ENCODE measurements around the gene GPT2. TPM values are rescaled to one million over a fixed set of nuclear protein-coding genes. Genes with fewer than 3 reads are reported as not detected.

Gene GPT2
- total RNA-seq, 1 experiment from 2014 or later: 68.8 TPM

DNA sequence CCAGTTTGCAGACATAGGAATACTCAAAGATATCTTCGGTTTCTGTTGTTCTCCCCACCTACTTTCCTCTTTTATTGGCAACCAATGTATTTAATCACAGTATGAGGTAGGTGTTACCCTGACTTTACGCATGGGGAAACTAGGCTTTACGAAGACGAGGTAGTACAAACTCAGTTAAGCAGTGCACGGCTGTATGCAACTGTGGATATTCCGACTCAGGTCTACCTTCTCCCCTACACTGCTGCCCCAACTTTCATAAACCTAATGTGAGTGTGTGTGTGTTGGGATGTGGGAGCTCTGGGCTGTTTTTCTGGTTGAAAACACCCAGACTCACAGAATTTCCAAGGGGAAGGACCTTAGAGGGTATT lies 1.2 kb upstream of the GPT2 start:
- no peak for DNase-seq
- Mint-ChIP-seq H3K9me3 (no peaks in the 10 kb centered on the region), H3K27ac (peak overlapping the region in 1 of 3 experiments; percentile 9; a peak in 1 of 7 replicates), H3K4me1 (peaks cover 41 to 49% of the 10 kb centered on the region in 2 experiments), H3K27me3 (ENCODE audit: low read depth) (peaks cover 7% of the 10 kb centered on the region), H3K4me3 (peak overlapping the region; percentile 89 to 98), H3K36me3 (ENCODE audit: insufficient read depth in 1 of 3, low read depth in 3 of 3) (peaks cover 13 to 20% (median 14%) of the 10 kb centered on the region in 3 experiments)
- Histone ChIP-seq H2BK5ac (ENCODE audit: insufficient read length, low read length) (no peak overlapping the region), H3K27me3 (ENCODE audit: insufficient read depth, low read length) (no peaks in the 10 kb centered on the region), H4K20me1 (ENCODE audit: control insufficient read depth, insufficient read depth, insufficient read length) (no peaks in the 10 kb centered on the region), H3K4me1 (ENCODE audit: insufficient read depth, low read length) (peaks cover 9% of the 10 kb centered on the region; the same call in 1 of the 2 replicates), H3T11ph (ENCODE audit: low read length) (no peak overlapping the region), H2BK15ac (ENCODE audit: low read depth, low read length) (no peak overlapping the region), H3K14ac (ENCODE audit: insufficient read depth, low read length) (peak overlapping the region; percentile 9; the same call in 1 of the 2 replicates), H3K9me3 (ENCODE audit: control insufficient read depth, low read depth, low read length) (no peaks in the 10 kb centered on the region), H3K27ac (ENCODE audit: insufficient read length, low read depth, low read length) (no peak overlapping the region), H3K4ac (ENCODE audit: low read depth, low read length) (no peak overlapping the region), H3K79me1 (ENCODE audit: insufficient read depth, low read depth, low read length, poor library complexity, severe bottlenecking) (no peaks in the 10 kb centered on the region), H4K8ac (replicated peaks; ENCODE audit: insufficient read length, low read depth, low read length) (no peak overlapping the region), H4K91ac (ENCODE audit: insufficient read length, low read depth, low read length) (no peak overlapping the region), H2AK5ac (ENCODE audit: insufficient read length, low read length) (no peak overlapping the region), H2BK12ac (ENCODE audit: insufficient read length, low read depth, low read length) (no peak overlapping the region), H3K9ac (ENCODE audit: extremely low read depth, insufficient read length, low read length) (no peak overlapping the region), H4K5ac (ENCODE audit: insufficient read length, low read depth, low read length) (no peak overlapping the region), H3K23me2 (ENCODE audit: insufficient read length, low read depth, low read length, poor library complexity, severe bottlenecking) (peaks cover 11% of the 10 kb centered on the region), H3K18ac (ENCODE audit: insufficient read length, low read depth, low read length) (no peak overlapping the region), H3K23ac (ENCODE audit: insufficient read length, low read depth, low read length) (no peak overlapping the region), H3K56ac (ENCODE audit: insufficient read length, low read depth, low read length) (no peak overlapping the region), H2AFZ (ENCODE audit: low read length) (no peak overlapping the region), H3K79me2 (ENCODE audit: insufficient read depth, low read length) (peaks cover 15% of the 10 kb centered on the region; the same call in 1 of the 2 replicates), H3K4me2 (ENCODE audit: insufficient read depth, insufficient read length, low read length) (peak overlapping the region; percentile 68), H2BK120ac (ENCODE audit: low read depth, low read length, poor library complexity, severe bottlenecking) (no peak overlapping the region), H2BK20ac (ENCODE audit: low read depth, low read length, poor library complexity, severe bottlenecking) (no peak overlapping the region)
- TF ChIP-seq, protein P1, sequence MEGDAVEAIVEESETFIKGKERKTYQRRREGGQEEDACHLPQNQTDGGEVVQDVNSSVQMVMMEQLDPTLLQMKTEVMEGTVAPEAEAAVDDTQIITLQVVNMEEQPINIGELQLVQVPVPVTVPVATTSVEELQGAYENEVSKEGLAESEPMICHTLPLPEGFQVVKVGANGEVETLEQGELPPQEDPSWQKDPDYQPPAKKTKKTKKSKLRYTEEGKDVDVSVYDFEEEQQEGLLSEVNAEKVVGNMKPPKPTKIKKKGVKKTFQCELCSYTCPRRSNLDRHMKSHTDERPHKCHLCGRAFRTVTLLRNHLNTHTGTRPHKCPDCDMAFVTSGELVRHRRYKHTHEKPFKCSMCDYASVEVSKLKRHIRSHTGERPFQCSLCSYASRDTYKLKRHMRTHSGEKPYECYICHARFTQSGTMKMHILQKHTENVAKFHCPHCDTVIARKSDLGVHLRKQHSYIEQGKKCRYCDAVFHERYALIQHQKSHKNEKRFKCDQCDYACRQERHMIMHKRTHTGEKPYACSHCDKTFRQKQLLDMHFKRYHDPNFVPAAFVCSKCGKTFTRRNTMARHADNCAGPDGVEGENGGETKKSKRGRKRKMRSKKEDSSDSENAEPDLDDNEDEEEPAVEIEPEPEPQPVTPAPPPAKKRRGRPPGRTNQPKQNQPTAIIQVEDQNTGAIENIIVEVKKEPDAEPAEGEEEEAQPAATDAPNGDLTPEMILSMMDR (conservative IDR thresholded peaks at IDR 0.05): no peak
- no CpG with 5 or more reads among the region's 6 CpGs for WGBS (ENCODE audit: extremely low coverage, insufficient read length, low lambda C conversion rate)
